HG02970 (cell line): ENCODE measurements around the gene PEPD.

Experiments used
- ATAC-seq: cut with Tn5 transposase; IDR thresholded peaks from one replicate; pipeline ENCODE4 v1.9.1; 2021; ENCODE audit warnings: mild to moderate bottlenecking, moderate library complexity, moderate number of reproducible peaks; ENCODE audit not compliant: unreplicated experiment, low FRiP score

The PEPD gene

GRCh38 chr19:33547676-33548075, 26.1 kb upstream of the PEPD start:
- ATAC-seq: no peak

GRCh38 chr19:33546656-33547055, 25.1 kb upstream of the PEPD start:
- no peak for ATAC-seq

- no peak for ATAC-seq
Measured at GRCh38 chr19:33545217-33545981, 23.8 kb upstream of the PEPD start.

GRCh38 chr19:33535226-33535625, 13.6 kb upstream of the PEPD start:
- ATAC-seq: no peak

- ATAC-seq: no peak
Measured at GRCh38 chr19:33532859-33533460, 11.4 kb upstream of the PEPD start.

- ATAC-seq: no peak
Measured at GRCh38 chr19:33530842-33531241, 9.3 kb upstream of the PEPD start.

GRCh38 chr19:33530296-33530695, 8.7 kb upstream of the PEPD start:
- no peak for ATAC-seq

- no peak for ATAC-seq
Measured at GRCh38 chr19:33529094-33529676, 7.6 kb upstream of the PEPD start.

- no peak for ATAC-seq
Measured at GRCh38 chr19:33528404-33528803, 6.8 kb upstream of the PEPD start.

GRCh38 chr19:33527125-33527524, 5.5 kb upstream of the PEPD start:
- ATAC-seq: no peak

GRCh38 chr19:33524024-33524664, 2.6 kb upstream of the PEPD start:
- no peak for ATAC-seq

- no peak for ATAC-seq
Measured at GRCh38 chr19:33523167-33523566, 1.6 kb upstream of the PEPD start.

- ATAC-seq: no peak
Measured at GRCh38 chr19:33522371-33522662, 726 bp upstream of the PEPD start.

GRCh38 chr19:33520844-33521479, 629 bp downstream of the PEPD start:
- no peak for ATAC-seq

GRCh38 chr19:33520048-33520643, 1.4 kb downstream of the PEPD start:
- no peak for ATAC-seq

GRCh38 chr19:33519416-33519815, 2.2 kb downstream of the PEPD start:
- no peak for ATAC-seq

GRCh38 chr19:33518541-33518940, 3.0 kb downstream of the PEPD start:
- ATAC-seq: no peak

GRCh38 chr19:33517922-33518321, 3.7 kb downstream of the PEPD start:
- ATAC-seq: no peak

- no peak for ATAC-seq
Measured at GRCh38 chr19:33515921-33516320, 5.7 kb downstream of the PEPD start.

GRCh38 chr19:33514885-33515551, 6.6 kb downstream of the PEPD start:
- no peak for ATAC-seq
